ENCODE data around the gene ITPKC. TPM values are rescaled to one million over a fixed set of nuclear protein-coding genes. Genes with fewer than 3 reads are reported as not detected.
A peak's percentile ranks its signal among the peaks of the same experiment; 100 is the strongest.

Gene ITPKC
- total and polyA plus RNA-seq, 2 of the 13 experiments (the other 11 are each of a cell fraction or from before 2014, with no cell fraction given): 6.9 to 11.2 TPM

- no peak for TF ChIP-seq MYNN (CRISPR knock-in tag; IDR thresholded peaks at IDR 0.05; ENCODE audit: low read depth)
- TF ChIP-seq MXI1 (IDR thresholded peaks at IDR 0.05; ENCODE audit: borderline replicate concordance, low read depth, low read length): peak; percentile 85; the same call in 1 of the 3 replicates
- TF ChIP-seq THAP11 (CRISPR knock-in tag; IDR thresholded peaks at IDR 0.05): no peak
- TF ChIP-seq HCFC1 (IDR thresholded peaks at IDR 0.05; ENCODE audit: low read depth, low read length): no peak
- TF ChIP-seq NR2F1 (CRISPR knock-in tag; IDR thresholded peaks at IDR 0.05): no peak
- no peak for TF ChIP-seq HMGA1 (CRISPR knock-in tag; conservative IDR thresholded peaks at IDR 0.05)
- TF ChIP-seq RAD51 (IDR thresholded peaks at IDR 0.05; ENCODE audit: borderline replicate concordance): no peak
- TF ChIP-seq ZNF512B (CRISPR knock-in tag; IDR thresholded peaks at IDR 0.05; ENCODE audit: borderline replicate concordance): no peak
- TF ChIP-seq ZNF552 (CRISPR knock-in tag; IDR thresholded peaks at IDR 0.05; ENCODE audit: borderline replicate concordance): no peak
- TF ChIP-seq ZFP36L2 (CRISPR knock-in tag; IDR thresholded peaks at IDR 0.05): no peak
- peak; percentile 86 for TF ChIP-seq RXRA (CRISPR knock-in tag; IDR thresholded peaks at IDR 0.05)
- TF ChIP-seq ZNF350 (CRISPR knock-in tag; IDR thresholded peaks at IDR 0.05; ENCODE audit: borderline replicate concordance, low read depth): peak; percentile 44; the same call in 1 of the 2 replicates
- no peak for TF ChIP-seq TIGD3 (CRISPR knock-in tag; IDR thresholded peaks at IDR 0.05; ENCODE audit: borderline replicate concordance)
- TF ChIP-seq RNF2 (conservative IDR thresholded peaks at IDR 0.05; ENCODE audit: low read depth): no peak
- TF ChIP-seq ZNF318 (CRISPR knock-in tag; IDR thresholded peaks at IDR 0.05): no peak
- no peak for TF ChIP-seq E2F5 (CRISPR knock-in tag; conservative IDR thresholded peaks at IDR 0.05)
- peak; percentile 64; the same call in 1 of the 2 replicates for TF ChIP-seq KAT8 (CRISPR knock-in tag; IDR thresholded peaks at IDR 0.05)
These were observed 2.0 kb downstream of the ITPKC start (continued) for GRCh38 chr19:40718774-40719391.

All from HepG2 (cell line).